AG04450 (cell line): Measurements from ENCODE around the gene FAM240A. TPM values are rescaled to one million over a fixed set of nuclear protein-coding genes. Genes with fewer than 3 reads are reported as not detected.

Experiments used
- CTCF ChIA-PET: fragments of 300-600, 350-600 bp; formaldehyde crosslinking; extraction: SDS; loops from one replicate; lab custom pipeline; 2022; ENCODE audit warnings: antibody characterized with exemption, inconsistent platforms; lab: Charles Lee
- POLR2A ChIA-PET: fragments of 350-600 bp; formaldehyde crosslinking; extraction: SDS; loops from one replicate; lab custom pipeline; 2021; ENCODE audit warnings: antibody characterized with exemption, inconsistent platforms; lab: Yijun Ruan, JAX
- DNase-seq: peaks from one replicate; pipeline ENCODE4 v3.0.0-alpha.2; 2011; ENCODE audit warnings: low read depth, low spot score
- H3K27ac ChIP-seq: one replicate; pipeline ENCODE4 v1.5.1; 2012; ENCODE audit warnings: low read depth, low read length, control low read depth
- H3K27me3 ChIP-seq: one replicate; pipeline ENCODE4 v1.6.0; 2012; ENCODE audit warnings: low read length; ENCODE audit not compliant: control insufficient read depth, insufficient read depth
- H3K4me3 ChIP-seq: 2 replicates; pipeline ENCODE4 v1.5.1; 2011; ENCODE audit warnings: mild to moderate bottlenecking, low read depth, low read length, control low read depth
- H3K9me3 ChIP-seq: 2 replicates; pipeline ENCODE4 v1.5.1; 2012; ENCODE audit warnings: low read length; ENCODE audit not compliant: control insufficient read depth, insufficient read depth
- polyA minus RNA-seq: library from RNA; depleted of rRNA, polyadenylated mRNA; stranded (reverse); fragments of >200 nt; gene quantifications from 2 replicates; pipeline ENCODE4 v1.2.3, GENCODE V29; 2011; rRNA and poly(A)+ RNA removed
- polyA plus RNA-seq: library from polyadenylated mRNA; depleted of rRNA; stranded (reverse); fragments of >200 nt; gene quantifications from 2 replicates; pipeline ENCODE4 v1.2.3, GENCODE V29; 2011; rRNA removed
- TF ChIP-seq, protein P1 (sequence below): IDR thresholded peaks from 2 replicates; pipeline ENCODE4 v1.5.1; 2011; ENCODE audit warnings: low read depth, low read length, control low read depth, inconsistent platforms

Gene FAM240A
- polyA plus RNA-seq = not detected in 2 replicates
- not detected in 2 replicates for polyA minus RNA-seq

DNA sequence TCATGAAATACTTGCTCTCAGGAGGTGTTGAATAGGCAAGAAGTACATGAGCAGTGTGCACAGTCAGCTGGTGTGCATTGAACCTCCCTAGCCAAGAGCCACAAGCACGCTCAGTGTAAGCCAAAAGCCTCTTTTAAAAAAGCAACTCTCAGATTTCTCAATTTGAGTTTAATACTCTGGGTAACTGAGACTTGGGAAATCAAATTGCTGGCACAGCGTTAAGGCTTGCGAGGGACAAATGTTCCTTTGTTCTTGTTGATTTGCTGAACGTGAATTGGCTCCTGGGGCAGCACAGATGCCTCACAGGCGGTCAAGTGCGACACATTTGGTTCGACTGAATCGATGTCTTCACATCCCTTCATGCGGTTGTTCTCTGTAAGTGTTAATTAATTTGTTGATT lies at the start of gene FAM240A:
Gene FAM240A (plus strand): TSS at position 202 of the 400 bp plus-strand sequence. CDS start 159 bp downstream, at position 361.
- TF ChIP-seq, protein P1, sequence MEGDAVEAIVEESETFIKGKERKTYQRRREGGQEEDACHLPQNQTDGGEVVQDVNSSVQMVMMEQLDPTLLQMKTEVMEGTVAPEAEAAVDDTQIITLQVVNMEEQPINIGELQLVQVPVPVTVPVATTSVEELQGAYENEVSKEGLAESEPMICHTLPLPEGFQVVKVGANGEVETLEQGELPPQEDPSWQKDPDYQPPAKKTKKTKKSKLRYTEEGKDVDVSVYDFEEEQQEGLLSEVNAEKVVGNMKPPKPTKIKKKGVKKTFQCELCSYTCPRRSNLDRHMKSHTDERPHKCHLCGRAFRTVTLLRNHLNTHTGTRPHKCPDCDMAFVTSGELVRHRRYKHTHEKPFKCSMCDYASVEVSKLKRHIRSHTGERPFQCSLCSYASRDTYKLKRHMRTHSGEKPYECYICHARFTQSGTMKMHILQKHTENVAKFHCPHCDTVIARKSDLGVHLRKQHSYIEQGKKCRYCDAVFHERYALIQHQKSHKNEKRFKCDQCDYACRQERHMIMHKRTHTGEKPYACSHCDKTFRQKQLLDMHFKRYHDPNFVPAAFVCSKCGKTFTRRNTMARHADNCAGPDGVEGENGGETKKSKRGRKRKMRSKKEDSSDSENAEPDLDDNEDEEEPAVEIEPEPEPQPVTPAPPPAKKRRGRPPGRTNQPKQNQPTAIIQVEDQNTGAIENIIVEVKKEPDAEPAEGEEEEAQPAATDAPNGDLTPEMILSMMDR = no peak
- H3K4me3 ChIP-seq = no peak within 1 kb of the TSS
- ChIA-PET POLR2A (interaction anchor here (0.6 kb wide), 1 partner anchor 11 kb away, joined by 3 read pairs; no protein-coding TSS in a partner anchor), CTCF (no interaction called here)
- DNase-seq = no peak
- no peaks in the 10 kb centered on the region for H3K9me3 ChIP-seq
- no peak within 1 kb of the TSS for H3K27ac ChIP-seq
- peaks cover 34% of the 10 kb centered on the region for H3K27me3 ChIP-seq

DNA sequence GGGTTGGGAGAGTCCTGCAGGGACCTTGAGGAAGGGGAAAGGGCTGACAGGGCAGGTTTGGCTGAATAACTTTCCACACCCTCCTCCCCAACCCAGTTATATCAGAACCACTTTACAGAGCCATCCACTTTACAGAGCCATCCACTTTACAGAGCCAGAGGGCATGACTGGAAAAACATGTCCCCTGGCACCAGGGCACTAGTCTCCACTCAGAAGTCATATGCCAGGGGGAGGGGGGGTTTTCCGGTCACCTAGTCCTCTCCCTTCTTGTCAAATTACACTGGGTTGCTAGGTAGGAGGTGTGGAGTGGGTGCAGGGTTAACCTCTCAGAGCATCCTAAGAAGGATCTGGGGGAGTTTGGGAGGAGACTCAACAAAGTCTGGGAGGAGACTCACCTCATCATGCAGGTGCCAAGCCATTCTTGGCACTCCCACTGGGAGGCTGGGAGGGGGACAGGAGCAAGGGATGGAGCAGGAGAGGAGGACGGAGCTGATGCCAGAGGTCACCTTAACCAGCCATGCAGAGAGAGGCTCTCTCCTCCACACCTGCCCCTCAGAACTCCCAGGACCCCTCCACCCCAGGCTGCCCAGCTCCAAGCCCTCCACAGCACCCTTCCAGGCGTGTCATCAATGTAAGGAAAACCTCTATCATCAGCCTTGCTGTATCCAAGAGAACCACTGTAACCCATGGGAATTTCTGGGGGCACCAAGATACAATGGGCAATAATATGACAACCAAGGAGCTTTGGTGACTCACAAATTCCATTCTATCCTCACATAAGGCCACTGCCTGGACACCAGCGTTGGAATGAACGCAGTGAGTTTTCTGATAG lies 47.9 kb upstream of the FAM240A start:
- Histone ChIP-seq H3K4me3 (no peak overlapping the region), H3K27ac (no peak overlapping the region), H3K27me3 (peaks cover 2% of the 10 kb centered on the region), H3K9me3 (no peaks in the 10 kb centered on the region; the same call in 1 of the 2 replicates)
- CTCF ChIA-PET = interaction anchor here (0.9 to 2.5 kb wide), 2 partner anchors 65 to 75 kb away, joined by 6 to 18 read pairs; no protein-coding TSS in a partner anchor
- POLR2A ChIA-PET = no interaction called here
- TF ChIP-seq, protein P1 = no peak
- no peak for DNase-seq

DNA sequence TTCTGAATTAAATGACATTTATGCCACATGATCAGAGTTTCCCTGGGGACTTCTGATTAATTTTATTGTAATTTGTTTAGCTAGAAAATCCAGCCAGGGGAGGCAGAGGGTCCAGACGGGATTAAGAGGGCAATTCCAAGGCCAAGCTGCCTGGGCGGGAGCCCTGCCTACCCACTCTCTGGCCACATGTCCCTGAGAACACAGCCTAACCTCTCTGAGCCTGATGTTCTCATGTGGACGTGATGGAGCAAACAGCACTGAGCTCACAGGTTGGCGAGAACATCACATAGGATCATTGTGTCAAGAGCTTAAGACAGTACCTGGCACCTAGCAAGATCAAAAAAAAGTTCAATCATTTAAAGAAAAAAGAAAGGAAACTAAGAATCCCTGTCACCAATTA lies 47.2 kb upstream of the FAM240A start:
- H3K27ac ChIP-seq = no peak overlapping the region
- POLR2A ChIA-PET = no interaction called here
- no peak overlapping the region for H3K4me3 ChIP-seq
- no peak for DNase-seq
- CTCF ChIA-PET = interaction anchor here (0.9 to 2.5 kb wide), 2 partner anchors 65 to 76 kb away, joined by 6 to 18 read pairs; no protein-coding TSS in a partner anchor
- H3K9me3 ChIP-seq = no peaks in the 10 kb centered on the region; the same call in 1 of the 2 replicates
- H3K27me3 ChIP-seq = peaks cover 2% of the 10 kb centered on the region
- TF ChIP-seq, protein P1 = no peak

DNA sequence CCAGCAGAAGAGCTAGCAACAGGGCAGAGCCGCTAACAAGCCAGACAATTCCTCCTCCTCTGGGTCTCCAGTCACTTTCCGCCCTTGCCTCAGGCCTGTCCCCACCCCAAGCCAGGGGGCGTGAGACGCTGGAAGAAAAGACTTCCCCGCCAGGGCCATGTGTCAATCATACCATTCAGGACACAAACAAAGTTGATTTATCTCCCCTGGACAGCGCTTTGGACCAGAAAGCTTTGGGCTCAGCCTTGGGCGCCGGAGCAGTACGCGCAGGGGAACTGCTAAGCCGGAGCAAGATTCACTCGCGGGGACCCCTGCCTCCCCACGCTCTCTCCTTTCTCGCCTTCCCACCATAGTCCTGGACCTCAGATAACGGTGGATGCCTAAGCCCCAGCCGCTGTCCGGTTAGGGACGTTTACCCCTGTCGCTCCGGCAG lies 46.7 kb upstream of the FAM240A start:
- H3K27me3 ChIP-seq = peaks cover 2% of the 10 kb centered on the region
- peak overlapping the region; percentile 63 for H3K4me3 ChIP-seq
- H3K9me3 ChIP-seq = no peaks in the 10 kb centered on the region; the same call in 1 of the 2 replicates
- DNase-seq = no peak
- TF ChIP-seq, protein P1 = no peak
- H3K27ac ChIP-seq = no peak overlapping the region
- POLR2A ChIA-PET = no interaction called here
- CTCF ChIA-PET = interaction anchor here (0.9 to 2.5 kb wide), 2 partner anchors 64 to 76 kb away, joined by 6 to 18 read pairs; no protein-coding TSS in a partner anchor
